ENCODE data around the gene IPO5.

Gene IPO5

DNA sequence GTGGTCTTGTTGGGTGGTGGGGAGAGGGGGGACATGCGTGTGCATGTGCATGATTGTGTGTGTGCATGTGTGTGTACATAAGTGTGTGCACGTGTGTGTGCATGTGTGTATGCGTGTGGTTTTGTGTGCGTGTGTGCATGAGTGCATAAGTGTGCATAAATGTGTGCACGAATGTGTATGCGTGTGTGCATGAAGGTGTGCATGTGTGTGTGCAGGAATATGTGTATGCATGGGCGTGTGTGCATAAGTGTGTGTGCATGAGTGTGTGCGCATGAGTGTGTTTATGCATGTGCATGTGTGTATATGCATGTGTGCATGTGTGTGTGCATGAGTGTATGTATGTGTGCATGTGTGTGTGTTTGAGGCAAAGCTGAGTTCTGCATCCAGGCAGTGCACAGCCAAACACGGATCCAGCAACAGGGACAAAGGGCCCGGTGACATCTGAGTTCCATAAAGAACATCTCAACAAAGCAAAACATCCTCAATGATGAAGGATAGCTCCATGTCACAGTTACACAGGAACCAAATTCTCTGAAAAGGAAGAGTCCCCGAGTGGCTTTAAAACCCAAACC lies 103.5 kb downstream of the IPO5 start:
- Histone ChIP-seq H3K36me3 (ENCODE audit: insufficient read depth, low read length) (no peaks in the 10 kb centered on the region), H3K4me3 (ENCODE audit: low read length) (no peak overlapping the region), H3K9me3 (ENCODE audit: low read length) (no peaks in the 10 kb centered on the region), H2AFZ (ENCODE audit: low read depth, low read length) (no peak overlapping the region), H3K27me3 (ENCODE audit: insufficient read depth, low read length) (no peaks in the 10 kb centered on the region), H3K4me1 (ENCODE audit: insufficient read depth, low read length) (peaks cover 3% of the 10 kb centered on the region)

DNA sequence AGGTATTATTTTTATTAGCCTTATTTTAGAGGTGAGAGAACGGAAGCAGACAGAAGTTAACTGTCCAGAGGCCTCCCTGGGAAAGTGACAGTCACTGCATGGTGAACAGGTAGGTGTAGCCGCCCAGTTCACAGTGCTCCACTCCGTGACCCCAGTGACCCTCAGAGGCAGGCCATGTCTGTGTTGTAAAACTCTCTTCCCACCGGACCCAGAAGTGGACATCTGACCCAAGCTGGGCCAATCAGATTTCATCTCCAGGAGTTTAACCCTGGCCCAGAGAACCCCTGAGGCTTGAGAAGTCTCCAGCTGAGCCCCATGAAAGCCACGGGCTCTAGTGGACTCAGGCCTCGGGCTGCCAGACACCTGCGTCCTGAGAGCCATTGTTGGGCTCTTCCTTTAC lies 105.8 kb downstream of the IPO5 start:
- Histone ChIP-seq H3K9me3 (ENCODE audit: low read length) (no peaks in the 10 kb centered on the region), H2AFZ (ENCODE audit: low read depth, low read length) (no peak overlapping the region), H3K36me3 (ENCODE audit: insufficient read depth, low read length) (no peaks in the 10 kb centered on the region), H3K4me1 (ENCODE audit: insufficient read depth, low read length) (peaks cover 3% of the 10 kb centered on the region), H3K4me3 (ENCODE audit: low read length) (no peak overlapping the region), H3K27me3 (ENCODE audit: insufficient read depth, low read length) (no peaks in the 10 kb centered on the region)

DNA sequence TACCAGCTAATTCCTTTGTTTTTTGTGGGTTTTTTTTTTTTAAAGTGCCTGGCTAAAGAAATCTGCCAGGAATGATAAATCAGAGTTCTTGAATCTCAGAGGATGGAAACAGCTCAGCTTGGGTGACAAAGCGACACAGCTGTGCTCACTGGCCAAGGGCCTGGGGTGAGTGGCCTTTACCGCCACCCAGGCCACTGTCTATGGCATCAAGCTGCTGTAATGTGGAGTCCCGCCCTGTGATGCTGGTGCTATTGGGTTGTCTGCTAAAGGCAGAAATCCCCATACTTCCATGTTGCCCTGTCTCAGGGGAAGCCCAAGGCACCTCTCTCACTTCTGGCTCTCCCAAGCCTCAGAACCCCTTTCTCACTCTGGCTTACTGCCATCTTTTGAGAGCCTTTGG lies 106.8 kb downstream of the IPO5 start:
- no peaks in the 10 kb centered on the region for H3K36me3 ChIP-seq (ENCODE audit: insufficient read depth, low read length)

DNA sequence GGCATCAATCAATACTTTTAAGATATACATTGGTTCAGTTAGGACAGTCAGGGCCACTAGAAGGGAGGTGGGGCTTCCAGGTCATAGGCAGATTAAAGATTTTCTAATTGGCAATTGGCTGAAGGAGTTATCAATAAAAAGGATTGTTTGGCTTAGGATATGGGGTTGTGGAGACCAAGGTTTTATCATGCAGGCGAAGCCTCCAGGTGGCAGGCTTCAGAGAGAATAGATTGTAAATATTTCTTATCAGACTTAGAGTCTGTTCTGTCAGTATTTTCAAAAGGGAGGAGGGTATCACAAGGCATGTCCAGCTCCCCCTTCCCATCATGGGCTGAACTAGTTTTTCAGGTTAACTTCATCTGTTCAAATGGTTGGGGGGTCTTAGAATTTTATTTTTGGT lies 112.0 kb downstream of the IPO5 start:
- H3K36me3 ChIP-seq (ENCODE audit: insufficient read depth, low read length), result no peaks in the 10 kb centered on the region
- no peak overlapping the region for H2AFZ ChIP-seq (ENCODE audit: low read depth, low read length)
- H3K9me3 ChIP-seq (ENCODE audit: low read length), result no peaks in the 10 kb centered on the region
- no peak overlapping the region for H3K4me3 ChIP-seq (ENCODE audit: low read length)
- H3K4me1 ChIP-seq (ENCODE audit: insufficient read depth, low read length), result no peaks in the 10 kb centered on the region
- H3K27me3 ChIP-seq (ENCODE audit: insufficient read depth, low read length), result no peaks in the 10 kb centered on the region

More for the DNA sequence above, 106.8 kb downstream of the IPO5 start:
- Histone ChIP-seq H2AFZ (ENCODE audit: low read depth, low read length) (no peak overlapping the region), H3K27me3 (ENCODE audit: insufficient read depth, low read length) (no peaks in the 10 kb centered on the region), H3K4me3 (ENCODE audit: low read length) (no peak overlapping the region), H3K9me3 (ENCODE audit: low read length) (no peaks in the 10 kb centered on the region), H3K4me1 (ENCODE audit: insufficient read depth, low read length) (peaks cover 3% of the 10 kb centered on the region)

DNA sequence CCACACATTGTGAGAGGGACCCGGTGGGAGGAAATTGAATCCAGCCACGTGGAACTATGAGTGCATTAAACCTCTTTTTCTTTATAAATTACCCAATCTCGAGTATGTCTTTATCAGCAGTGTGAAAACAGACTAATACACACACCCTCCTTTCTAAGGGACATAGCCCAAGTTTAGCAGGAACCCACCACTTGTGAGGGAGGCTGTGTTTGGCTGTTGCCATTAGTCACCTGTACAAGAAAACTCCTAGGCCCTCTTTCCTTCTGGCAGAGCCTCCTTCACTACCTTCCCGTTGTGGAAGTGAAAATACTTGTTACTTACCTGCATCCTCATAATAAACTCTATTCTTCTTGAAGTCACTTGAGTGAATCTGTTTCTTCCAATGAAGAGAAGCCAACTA lies 113.2 kb downstream of the IPO5 start:
- Histone ChIP-seq H3K4me3 (ENCODE audit: low read length) (no peak overlapping the region), H3K36me3 (ENCODE audit: insufficient read depth, low read length) (no peaks in the 10 kb centered on the region), H3K4me1 (ENCODE audit: insufficient read depth, low read length) (no peaks in the 10 kb centered on the region), H3K27me3 (ENCODE audit: insufficient read depth, low read length) (no peaks in the 10 kb centered on the region), H3K9me3 (ENCODE audit: low read length) (no peaks in the 10 kb centered on the region), H2AFZ (ENCODE audit: low read depth, low read length) (no peak overlapping the region)

DNA sequence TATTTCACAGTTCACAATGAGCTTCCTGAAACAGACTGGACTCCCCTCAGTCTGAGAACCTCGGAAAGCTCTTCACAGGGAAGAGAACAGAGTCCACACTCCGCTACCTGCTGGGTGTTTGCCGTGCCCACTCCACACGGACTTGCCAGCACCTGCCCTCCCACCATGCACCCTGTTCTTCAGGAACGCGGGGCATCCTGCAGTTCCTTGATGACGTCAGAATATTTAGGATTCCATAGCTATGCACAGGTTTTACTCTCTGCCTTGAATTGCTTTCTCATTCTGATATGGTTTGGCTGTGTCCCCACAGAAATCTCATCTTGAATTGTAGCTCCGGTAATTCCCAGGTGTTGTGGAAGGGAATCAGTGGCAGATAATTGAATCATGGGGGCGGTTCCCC lies 115.0 kb downstream of the IPO5 start:
- H3K27me3 ChIP-seq (ENCODE audit: insufficient read depth, low read length), result no peaks in the 10 kb centered on the region
- H3K4me3 ChIP-seq (ENCODE audit: low read length), result no peak overlapping the region
- H3K4me1 ChIP-seq (ENCODE audit: insufficient read depth, low read length), result no peaks in the 10 kb centered on the region
- no peaks in the 10 kb centered on the region for H3K36me3 ChIP-seq (ENCODE audit: insufficient read depth, low read length)
- H2AFZ ChIP-seq (ENCODE audit: low read depth, low read length), result no peak overlapping the region
- H3K9me3 ChIP-seq (ENCODE audit: low read length), result no peaks in the 10 kb centered on the region

DNA sequence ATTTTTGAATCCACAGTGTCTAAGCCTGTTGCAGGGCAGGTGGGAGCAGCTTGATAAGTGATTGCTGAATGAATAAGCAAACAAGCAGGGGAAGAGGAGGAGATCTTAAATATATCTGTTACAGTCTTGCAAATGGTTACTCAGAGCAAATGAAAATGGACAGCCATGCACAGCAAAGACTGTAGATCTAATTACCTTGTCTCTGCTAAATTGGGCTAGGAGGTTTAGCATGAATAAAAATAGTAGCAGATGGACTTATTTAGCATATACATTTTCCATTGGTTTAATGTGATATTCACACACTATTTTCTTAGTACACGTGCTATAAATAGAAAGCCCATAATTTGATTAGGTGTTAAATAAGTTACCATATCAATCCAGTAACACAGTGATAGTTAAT lies 116.5 kb downstream of the IPO5 start:
- H3K9me3 ChIP-seq (ENCODE audit: low read length), result no peaks in the 10 kb centered on the region
- H3K4me3 ChIP-seq (ENCODE audit: low read length), result no peak overlapping the region
- no peaks in the 10 kb centered on the region for H3K27me3 ChIP-seq (ENCODE audit: insufficient read depth, low read length)
- no peak overlapping the region for H2AFZ ChIP-seq (ENCODE audit: low read depth, low read length)
- H3K36me3 ChIP-seq (ENCODE audit: insufficient read depth, low read length), result no peaks in the 10 kb centered on the region
- H3K4me1 ChIP-seq (ENCODE audit: insufficient read depth, low read length), result no peaks in the 10 kb centered on the region

DNA sequence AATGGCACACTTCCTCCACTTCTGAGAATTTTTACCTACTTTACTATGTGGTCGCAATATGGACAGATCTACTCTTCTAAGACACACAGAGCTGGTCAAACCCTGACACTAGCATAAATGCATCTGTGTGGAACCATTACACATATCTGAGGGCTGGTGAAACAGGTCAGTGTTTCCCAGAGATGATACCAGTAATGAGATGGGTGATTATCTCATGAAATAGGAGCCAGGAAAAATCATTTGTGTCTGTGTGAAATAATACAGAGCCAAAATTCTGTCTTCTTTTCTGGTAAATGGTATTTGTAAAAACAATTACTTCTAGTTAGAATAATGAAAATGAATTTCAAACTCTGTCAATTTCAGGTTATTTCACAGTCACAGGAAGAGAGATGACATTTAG lies 117.8 kb downstream of the IPO5 start:
- Histone ChIP-seq H3K9me3 (ENCODE audit: low read length) (no peaks in the 10 kb centered on the region), H3K4me1 (ENCODE audit: insufficient read depth, low read length) (no peaks in the 10 kb centered on the region), H3K27me3 (ENCODE audit: insufficient read depth, low read length) (no peaks in the 10 kb centered on the region), H3K36me3 (ENCODE audit: insufficient read depth, low read length) (no peaks in the 10 kb centered on the region), H2AFZ (ENCODE audit: low read depth, low read length) (no peak overlapping the region), H3K4me3 (ENCODE audit: low read length) (no peak overlapping the region)

DNA sequence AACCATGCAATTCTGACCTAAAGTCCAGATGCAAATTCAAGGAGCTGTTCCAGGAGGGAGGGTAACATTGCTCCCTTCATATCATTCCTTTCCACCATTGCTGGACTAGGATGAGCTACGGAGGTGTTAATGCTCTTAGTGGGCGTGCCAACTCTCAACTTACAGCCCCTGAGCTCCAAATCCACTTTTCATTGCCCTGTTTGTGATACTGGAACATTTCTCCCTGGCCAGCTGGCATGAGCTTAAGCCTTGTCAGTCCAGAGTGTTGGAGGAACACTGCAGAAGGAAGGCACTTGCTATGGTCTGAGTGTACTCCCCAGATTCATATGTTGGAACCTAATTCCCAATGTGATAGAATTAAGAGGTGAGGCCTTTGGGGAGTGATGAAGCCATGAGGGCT lies 119.0 kb downstream of the IPO5 start:
- Histone ChIP-seq H3K27me3 (ENCODE audit: insufficient read depth, low read length) (no peaks in the 10 kb centered on the region), H3K4me1 (ENCODE audit: insufficient read depth, low read length) (no peaks in the 10 kb centered on the region), H2AFZ (ENCODE audit: low read depth, low read length) (no peak overlapping the region)

More for the DNA sequence above, 119.0 kb downstream of the IPO5 start:
- H3K4me3 ChIP-seq (ENCODE audit: low read length), result no peak overlapping the region
- H3K36me3 ChIP-seq (ENCODE audit: insufficient read depth, low read length), result no peaks in the 10 kb centered on the region
- H3K9me3 ChIP-seq (ENCODE audit: low read length), result no peaks in the 10 kb centered on the region
